Measurements from ENCODE around the gene MGAT4A. TPM values are rescaled to one million over a fixed set of nuclear protein-coding genes. Genes with fewer than 3 reads are reported as not detected.

Gene MGAT4A
- total and polyA plus RNA-seq, 2 of the 13 experiments (the other 11 are each of a cell fraction or from before 2014, with no cell fraction given): 47.2 to 90.9 TPM

GRCh38 chr2:98608116-98608961 lies 122.6 kb downstream of the MGAT4A start, which contains the start of the genes COA5 and UNC50 (continued):
- TF ChIP-seq ZNF263 (CRISPR knock-in tag; IDR thresholded peaks at IDR 0.05) (no peak), FOXC1 (CRISPR knock-in tag; IDR thresholded peaks at IDR 0.05; ENCODE audit: borderline replicate concordance) (peak; percentile 97), PAX8 (CRISPR knock-in tag; IDR thresholded peaks at IDR 0.05; ENCODE audit: borderline replicate concordance) (peak; percentile 96), ZNF891 (CRISPR knock-in tag; IDR thresholded peaks at IDR 0.05) (peak; percentile 99), ZNF543 (CRISPR knock-in tag; IDR thresholded peaks at IDR 0.05) (peak; percentile 94), NFKBIZ (CRISPR knock-in tag; IDR thresholded peaks at IDR 0.05) (peak; percentile 74; the same call in 1 of the 2 replicates), MTA1 (CRISPR knock-in tag; IDR thresholded peaks at IDR 0.05; ENCODE audit: borderline replicate concordance) (peak; percentile 97; the same call in 1 of the 2 replicates), PHB2 (IDR thresholded peaks at IDR 0.05; ENCODE audit: partially characterized antibody) (no peak), SKI (IDR thresholded peaks at IDR 0.05; ENCODE audit: partially characterized antibody) (peak; percentile 51), HMG20B (CRISPR knock-in tag; conservative IDR thresholded peaks at IDR 0.05) (peak; percentile 29; the same call in 1 of the 2 replicates), SNAPC2 (CRISPR knock-in tag; IDR thresholded peaks at IDR 0.05) (peak; percentile 73), E2F5 (CRISPR knock-in tag; conservative IDR thresholded peaks at IDR 0.05) (peak; percentile 53; the same call in 1 of the 2 replicates), ZNF709 (CRISPR knock-in tag; IDR thresholded peaks at IDR 0.05) (peak; percentile 62; the same call in 1 of the 2 replicates), ZNF841 (CRISPR knock-in tag; IDR thresholded peaks at IDR 0.05; ENCODE audit: borderline replicate concordance) (peak; percentile 78; the same call in 1 of the 2 replicates), ZNF251 (CRISPR knock-in tag; IDR thresholded peaks at IDR 0.05) (no peak), SMARCE1 (IDR thresholded peaks at IDR 0.05; ENCODE audit: borderline replicate concordance) (no peak), SRSF4 (IDR thresholded peaks at IDR 0.05; ENCODE audit: low read depth, low read length, poor library complexity, severe bottlenecking) (no peak), ZNF10 (CRISPR knock-in tag; IDR thresholded peaks at IDR 0.05; ENCODE audit: borderline replicate concordance, low read depth) (no peak), RERE (CRISPR knock-in tag; IDR thresholded peaks at IDR 0.05; ENCODE audit: low read depth) (peak; percentile 42; the same call in 1 of the 2 replicates), ATRX (CRISPR knock-in tag; IDR thresholded peaks at IDR 0.05; ENCODE audit: borderline replicate concordance) (0 out of 2 replicates have a peak, but pooled peaks have one; percentile 77), FOXP4 (CRISPR knock-in tag; IDR thresholded peaks at IDR 0.05) (peak; percentile 67; the same call in 1 of the 2 replicates), HIVEP1 (CRISPR knock-in tag; IDR thresholded peaks at IDR 0.05) (peak; percentile 95)
